Right lobe of liver (tissue), 4 donors: ENCODE results near the gene ITGAD.

ENCODE experiments used
- POLR2A ChIP-seq: fragments of 450-650 bp; IDR thresholded peaks from one replicate; pipeline ENCODE4 v1.6.1; 2017; ENCODE audit warnings: antibody characterized with exemption, mild to moderate bottlenecking
- TF ChIP-seq, protein P1 (sequence below), 4 donors: fragments of 200-600 bp in 3 of 4; fragments of 450-650 bp in 1 of 4; IDR thresholded peaks; one replicate each; pipeline versions ENCODE4 v1.5.1 to v1.8.0; 2016 to 2022; ENCODE audit warnings: antibody characterized with exemption in 4 of 4, mild to moderate bottlenecking in 2 of 4
- donor health status: DM: no; HTN: no; CAD: no.
- donor health status: DM: no; HTN: no; CAD: no.
- donor health status: DM: no; HTN: yes; CAD: no.

GRCh38 chr16:31429314-31429713 is 36.2 kb downstream of the ITGAD start:
- no peak for TF ChIP-seq POLR2A
- TF ChIP-seq, protein P1, sequence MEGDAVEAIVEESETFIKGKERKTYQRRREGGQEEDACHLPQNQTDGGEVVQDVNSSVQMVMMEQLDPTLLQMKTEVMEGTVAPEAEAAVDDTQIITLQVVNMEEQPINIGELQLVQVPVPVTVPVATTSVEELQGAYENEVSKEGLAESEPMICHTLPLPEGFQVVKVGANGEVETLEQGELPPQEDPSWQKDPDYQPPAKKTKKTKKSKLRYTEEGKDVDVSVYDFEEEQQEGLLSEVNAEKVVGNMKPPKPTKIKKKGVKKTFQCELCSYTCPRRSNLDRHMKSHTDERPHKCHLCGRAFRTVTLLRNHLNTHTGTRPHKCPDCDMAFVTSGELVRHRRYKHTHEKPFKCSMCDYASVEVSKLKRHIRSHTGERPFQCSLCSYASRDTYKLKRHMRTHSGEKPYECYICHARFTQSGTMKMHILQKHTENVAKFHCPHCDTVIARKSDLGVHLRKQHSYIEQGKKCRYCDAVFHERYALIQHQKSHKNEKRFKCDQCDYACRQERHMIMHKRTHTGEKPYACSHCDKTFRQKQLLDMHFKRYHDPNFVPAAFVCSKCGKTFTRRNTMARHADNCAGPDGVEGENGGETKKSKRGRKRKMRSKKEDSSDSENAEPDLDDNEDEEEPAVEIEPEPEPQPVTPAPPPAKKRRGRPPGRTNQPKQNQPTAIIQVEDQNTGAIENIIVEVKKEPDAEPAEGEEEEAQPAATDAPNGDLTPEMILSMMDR (IDR thresholded peaks at IDR 0.05), result no peak
